OCI-LY1 (cell line): ENCODE data around the gene AGPAT1.
A peak's percentile ranks its signal among the peaks of the same experiment; 100 is the strongest.

ENCODE experiments used
- H2AFZ ChIP-seq: fragments of 200-600 bp; sonication (generic), shearing (Covaris generic); 2 replicates; pipeline ENCODE4 v1.6.0; 2014; ENCODE audit warnings: antibody characterized with exemption, mild to moderate bottlenecking, low read length
- H3F3A ChIP-seq: fragments of 200-600 bp; sonication (generic), shearing (Covaris generic); 2 replicates; pipeline ENCODE4 v1.6.0; 2014; ENCODE audit warnings: mild to moderate bottlenecking, antibody characterized with exemption, low read length, moderate library complexity; ENCODE audit not compliant: insufficient read depth
- H3K27ac ChIP-seq: fragments of 200-600 bp; sonication (generic); 2 replicates; pipeline ENCODE4 v1.5.1; 2014; ENCODE audit warnings: low read length, mixed run types, mild to moderate bottlenecking, low read depth; ENCODE audit not compliant: poor library complexity, severe bottlenecking
- H3K27me3 ChIP-seq: fragments of 200-600 bp; sonication (generic); 2 replicates; pipeline ENCODE4 v1.6.0; 2014; ENCODE audit warnings: antibody characterized with exemption, mild to moderate bottlenecking, low read length, moderate library complexity; ENCODE audit not compliant: insufficient read depth
- H3K36me3 ChIP-seq: fragments of 200-600 bp; sonication (generic); 2 replicates; pipeline ENCODE4 v1.6.1; 2014; ENCODE audit warnings: mild to moderate bottlenecking, antibody characterized with exemption, low read length, moderate library complexity, mixed read lengths; ENCODE audit not compliant: insufficient read depth
- H3K4me1 ChIP-seq: fragments of 200-600 bp; sonication (generic); 2 replicates; pipeline ENCODE4 v1.5.1; 2014; ENCODE audit warnings: mild to moderate bottlenecking, low read length, moderate library complexity; ENCODE audit not compliant: insufficient read depth, severe bottlenecking
- H3K4me2 ChIP-seq: fragments of 200-600 bp; sonication (generic), shearing (Covaris generic); 2 replicates; pipeline ENCODE4 v1.6.1; 2014; ENCODE audit warnings: low read length
- H3K4me3 ChIP-seq: fragments of 200-600 bp; sonication (generic); 2 replicates; pipeline ENCODE4 v1.5.1; 2014; ENCODE audit warnings: low read length, low read depth, mild to moderate bottlenecking, mixed read lengths; ENCODE audit not compliant: poor library complexity, severe bottlenecking
- H3K79me2 ChIP-seq: fragments of 200-600 bp; shearing (Covaris generic); 2 replicates; pipeline ENCODE4 v1.6.1; 2016; ENCODE audit warnings: mixed run types, low read length, mixed read lengths; ENCODE audit not compliant: insufficient read depth
- H3K9ac ChIP-seq: fragments of 200-600 bp; sonication (generic), shearing (Covaris generic); 2 replicates; pipeline ENCODE4 v1.6.1; 2014; ENCODE audit warnings: mild to moderate bottlenecking, low read length, mixed read lengths
- H3K9me2 ChIP-seq: fragments of 200-600 bp; sonication (generic), shearing (Covaris generic); 2 replicates; pipeline ENCODE4 v1.6.1; 2014; ENCODE audit warnings: low read depth, mild to moderate bottlenecking, low read length, mixed read lengths
- H3K9me3 ChIP-seq: fragments of 200-600 bp; shearing (Covaris generic); 2 replicates; pipeline ENCODE4 v1.6.1; 2014; ENCODE audit warnings: low read length, mixed read lengths
- H4K20me1 ChIP-seq: fragments of 200-600 bp; sonication (generic), shearing (Covaris generic); 2 replicates; pipeline ENCODE4 v1.6.0; 2016; ENCODE audit warnings: mild to moderate bottlenecking, low read length; ENCODE audit not compliant: insufficient read depth
- CTCF ChIP-seq: fragments of 200-600 bp; sonication (generic), shearing (Covaris generic); IDR thresholded peaks from 2 replicates; pipeline ENCODE4 v1.5.1; 2017; ENCODE audit warnings: mild to moderate bottlenecking, antibody characterized with exemption, low read length, moderate library complexity, mixed read lengths
- EZH2 ChIP-seq: fragments of 200-600 bp; sonication (generic), shearing (Covaris generic); IDR thresholded peaks from 2 replicates; pipeline ENCODE4 v1.8.0; 2017; ENCODE audit warnings: borderline replicate concordance, mixed run types, mild to moderate bottlenecking, antibody characterized with exemption, low read length, moderate library complexity, mixed read lengths

AGPAT1 gene

GRCh38 chr6:32175711-32176475 lies at the start of gene AGPAT1:
AGPAT1 (minus strand) TSS chr6:32176084; CDS start chr6:32171496, 4,588 bp downstream.
- Histone ChIP-seq H3K9ac (peak within 1 kb of the TSS; percentile 96), H3K9me2 (no peaks in the 10 kb centered on the region), H3F3A (no peaks in the 10 kb centered on the region), H4K20me1 (no peaks in the 10 kb centered on the region), H3K9me3 (no peaks in the 10 kb centered on the region), H3K36me3 (peaks cover 15% of the 10 kb centered on the region; the same call in 1 of the 2 replicates), H2AFZ (no peak within 1 kb of the TSS), H3K4me3 (peak within 1 kb of the TSS; percentile 91), H3K27ac (peak within 1 kb of the TSS; percentile 87), H3K79me2 (peaks cover 12% of the 10 kb centered on the region; the same call in 1 of the 2 replicates), H3K4me2 (peak within 1 kb of the TSS; percentile 96), H3K4me1 (peaks cover 56% of the 10 kb centered on the region), H3K27me3 (no peaks in the 10 kb centered on the region)
- no peak for TF ChIP-seq CTCF
- no peak for TF ChIP-seq EZH2

- Histone ChIP-seq H3K4me1 (no peaks in the 10 kb centered on the region), H3K36me3 (no peaks in the 10 kb centered on the region), H3K9me3 (no peaks in the 10 kb centered on the region), H3F3A (no peaks in the 10 kb centered on the region), H4K20me1 (no peaks in the 10 kb centered on the region), H3K27ac (no peak overlapping the region), H3K4me2 (no peak overlapping the region), H3K27me3 (no peaks in the 10 kb centered on the region; the same call in 1 of the 2 replicates), H3K79me2 (no peaks in the 10 kb centered on the region), H3K4me3 (no peak overlapping the region), H3K9me2 (no peaks in the 10 kb centered on the region), H2AFZ (no peak overlapping the region), H3K9ac (no peak overlapping the region)
- TF ChIP-seq EZH2 = no peak
- no peak for TF ChIP-seq CTCF
These were observed 48.8 kb upstream of the AGPAT1 start for GRCh38 chr6:32224696-32225095.

GRCh38 chr6:32223258-32224235 lies 47.7 kb upstream of the AGPAT1 start, which contains the start of gene NOTCH4:
NOTCH4 (minus strand) TSS chr6:32224067; CDS start chr6:32223928, 139 bp downstream.
- H4K20me1 ChIP-seq = no peaks in the 10 kb centered on the region
- no peaks in the 10 kb centered on the region for H3K36me3 ChIP-seq
- no peaks in the 10 kb centered on the region for H3K9me3 ChIP-seq
- no peak within 1 kb of the TSS for H3K4me3 ChIP-seq
- H3K4me1 ChIP-seq = no peaks in the 10 kb centered on the region
- no peak within 1 kb of the TSS for H2AFZ ChIP-seq
- no peak within 1 kb of the TSS for H3K4me2 ChIP-seq
- H3K9me2 ChIP-seq = no peaks in the 10 kb centered on the region
- no peak within 1 kb of the TSS for H3K27ac ChIP-seq
- no peaks in the 10 kb centered on the region; the same call in 1 of the 2 replicates for H3K27me3 ChIP-seq
- no peaks in the 10 kb centered on the region for H3F3A ChIP-seq
- no peak for TF ChIP-seq CTCF
- no peak within 1 kb of the TSS for H3K9ac ChIP-seq
- H3K79me2 ChIP-seq = no peaks in the 10 kb centered on the region
